VCaP (cell line): Measurements from ENCODE around the gene SLC2A1.
A peak's percentile ranks its signal among the peaks of the same experiment; 100 is the strongest.

Experiments
- H3K27ac ChIP-seq: fragments of 450-650 bp; 2 replicates; pipeline ENCODE4 v1.5.1; 2017
- CTCF ChIP-seq: fragments of 450-650 bp; conservative IDR thresholded peaks from 2 replicates; pipeline ENCODE4 v1.5.1; 2017; ENCODE audit warnings: mild to moderate bottlenecking, moderate library complexity

The SLC2A1 gene

GRCh38 chr1:42947965-42948732 is 10.5 kb downstream of the SLC2A1 start:
- H3K27ac ChIP-seq = 0 out of 2 replicates have a peak overlapping the region, but pooled peaks have one; percentile 20
- no peak for TF ChIP-seq CTCF

- no peak for TF ChIP-seq CTCF
- no peak overlapping the region for H3K27ac ChIP-seq
Measured at GRCh38 chr1:42947117-42947516, 11.6 kb downstream of the SLC2A1 start.

GRCh38 chr1:42946120-42946898 is 12.4 kb downstream of the SLC2A1 start:
- peak overlapping the region; percentile 100 for H3K27ac ChIP-seq

GRCh38 chr1:42945164-42945563 is 13.5 kb downstream of the SLC2A1 start:
- TF ChIP-seq CTCF = no peak
- H3K27ac ChIP-seq = peak overlapping the region; percentile 100

More at GRCh38 chr1:42946120-42946898, 12.4 kb downstream of the SLC2A1 start:
- no peak for TF ChIP-seq CTCF

GRCh38 chr1:42944246-42944928 is 14.3 kb downstream of the SLC2A1 start:
- peak overlapping the region; percentile 100 for H3K27ac ChIP-seq
- TF ChIP-seq CTCF = no peak

- peak overlapping the region; percentile 100 for H3K27ac ChIP-seq
- TF ChIP-seq CTCF = no peak
Measured at GRCh38 chr1:42943728-42944127, 14.9 kb downstream of the SLC2A1 start.

- H3K27ac ChIP-seq = peak overlapping the region; percentile 100
- no peak for TF ChIP-seq CTCF
Measured at GRCh38 chr1:42943166-42943565, 15.5 kb downstream of the SLC2A1 start.
